OCI-LY3 (cell line): Measurements from ENCODE around the gene LHFPL2.

ENCODE experiments used
- EZH2phosphoT487 ChIP-seq: fragments of 200-600 bp; shearing (Covaris generic); IDR thresholded peaks from 2 replicates; pipeline ENCODE4 v1.6.1; 2018; ENCODE audit warnings: antibody characterized with exemption, mixed run types, low read depth
- TF ChIP-seq, protein P1 (sequence below): fragments of 200-600, 300-600 bp; sonication (generic); IDR thresholded peaks from 2 replicates; pipeline ENCODE4 v1.5.1; 2014; ENCODE audit warnings: antibody characterized with exemption, low read length, low read depth

DNA sequence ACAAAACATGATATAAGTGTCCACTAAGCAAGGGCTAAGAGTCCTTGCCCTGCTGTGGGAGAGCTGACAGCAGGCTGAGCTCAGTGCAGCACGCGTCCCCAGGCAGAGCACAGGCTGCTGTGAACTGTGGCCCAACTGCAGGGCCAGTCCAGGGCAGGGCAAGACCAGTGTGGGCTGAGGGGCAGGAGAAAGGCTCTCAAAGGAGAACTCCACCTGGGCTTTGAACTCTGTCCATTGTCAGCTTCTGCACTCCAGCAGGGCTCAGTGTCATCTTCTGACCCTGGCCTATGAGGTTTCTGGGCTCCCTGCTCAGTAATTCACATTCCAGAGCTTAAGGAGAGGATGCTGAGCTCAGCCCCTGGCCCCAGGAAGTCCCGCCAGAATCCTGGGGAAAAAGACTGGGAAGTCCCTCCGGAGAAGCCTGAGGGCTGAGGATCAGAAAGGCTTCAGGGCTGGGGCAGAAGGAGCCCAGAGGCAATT, 37.4 kb downstream of the LHFPL2 start:
- TF ChIP-seq, protein P1, sequence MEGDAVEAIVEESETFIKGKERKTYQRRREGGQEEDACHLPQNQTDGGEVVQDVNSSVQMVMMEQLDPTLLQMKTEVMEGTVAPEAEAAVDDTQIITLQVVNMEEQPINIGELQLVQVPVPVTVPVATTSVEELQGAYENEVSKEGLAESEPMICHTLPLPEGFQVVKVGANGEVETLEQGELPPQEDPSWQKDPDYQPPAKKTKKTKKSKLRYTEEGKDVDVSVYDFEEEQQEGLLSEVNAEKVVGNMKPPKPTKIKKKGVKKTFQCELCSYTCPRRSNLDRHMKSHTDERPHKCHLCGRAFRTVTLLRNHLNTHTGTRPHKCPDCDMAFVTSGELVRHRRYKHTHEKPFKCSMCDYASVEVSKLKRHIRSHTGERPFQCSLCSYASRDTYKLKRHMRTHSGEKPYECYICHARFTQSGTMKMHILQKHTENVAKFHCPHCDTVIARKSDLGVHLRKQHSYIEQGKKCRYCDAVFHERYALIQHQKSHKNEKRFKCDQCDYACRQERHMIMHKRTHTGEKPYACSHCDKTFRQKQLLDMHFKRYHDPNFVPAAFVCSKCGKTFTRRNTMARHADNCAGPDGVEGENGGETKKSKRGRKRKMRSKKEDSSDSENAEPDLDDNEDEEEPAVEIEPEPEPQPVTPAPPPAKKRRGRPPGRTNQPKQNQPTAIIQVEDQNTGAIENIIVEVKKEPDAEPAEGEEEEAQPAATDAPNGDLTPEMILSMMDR, result no peak
- no peak for TF ChIP-seq EZH2phosphoT487
